ENCODE data around the gene ATG101. TPM values are rescaled to one million over a fixed set of nuclear protein-coding genes. Genes with fewer than 3 reads are reported as not detected.

The ATG101 gene
- total and polyA plus RNA-seq, 2 of the 8 experiments (the other 6 are each of a cell fraction or from before 2014, with no cell fraction given) = 49.8 to 55.9 TPM

DNA sequence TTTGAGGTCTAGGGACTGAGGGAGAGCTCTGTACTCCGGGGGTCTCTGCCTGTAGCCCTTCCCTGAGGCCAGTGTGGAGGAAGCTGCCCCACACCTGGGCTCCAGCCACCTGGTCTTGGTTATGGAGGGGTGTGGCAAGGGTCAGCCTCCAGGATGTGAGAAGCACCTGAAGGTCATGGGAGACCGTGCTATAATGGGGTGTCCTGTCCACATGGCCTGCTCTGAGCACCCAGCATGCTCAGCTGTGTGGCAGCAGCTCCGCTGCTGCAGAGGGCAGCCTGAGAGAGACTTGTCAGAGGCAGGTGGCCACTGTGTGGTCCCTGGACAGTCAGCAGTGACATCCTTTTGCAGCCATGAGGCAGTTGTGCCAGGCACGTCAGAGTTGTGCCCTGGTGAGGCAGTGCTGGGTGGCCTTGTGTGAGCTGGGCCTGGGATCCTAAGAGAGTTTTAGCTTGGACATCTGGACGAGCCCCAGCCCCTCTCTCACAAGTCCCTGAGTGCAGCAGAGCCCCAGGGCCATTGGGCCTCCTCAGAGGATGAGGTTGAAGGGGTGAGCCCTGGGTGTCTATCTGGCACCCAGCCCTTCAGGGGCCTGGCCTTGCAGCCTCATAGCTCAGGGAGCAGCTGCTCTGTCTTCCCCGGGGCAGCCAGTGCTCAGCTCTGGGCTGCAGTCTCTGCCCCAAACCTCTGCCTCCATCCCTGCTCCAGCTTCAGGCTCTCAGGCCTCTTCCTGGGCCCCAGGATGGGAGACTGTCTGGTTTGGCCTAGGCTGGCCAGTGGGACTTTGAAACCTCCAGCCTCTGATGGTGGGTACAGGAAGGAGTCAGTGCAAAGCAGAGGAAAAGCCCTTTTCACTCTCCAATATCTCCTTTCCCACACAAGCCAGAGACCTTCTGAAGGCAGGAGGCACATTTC is 7.4 kb upstream of the ATG101 start:
- H3K79me1 ChIP-seq (ENCODE audit: low read depth, low read length) = no peaks in the 10 kb centered on the region
- no peak overlapping the region for H3K23ac ChIP-seq (ENCODE audit: insufficient read length)
- no peak overlapping the region for H2BK5ac ChIP-seq (ENCODE audit: low read depth, low read length)
- H2BK120ac ChIP-seq (replicated peaks; ENCODE audit: low read depth, low read length) = no peak overlapping the region
- FAIRE-seq (no peak), DNase-seq (ENCODE audit: low read depth in 1 of 2, low spot score in 2 of 2) (no peak)
- no peak overlapping the region for H2BK15ac ChIP-seq (ENCODE audit: low read length)
- ChIA-PET CTCF (ENCODE audit: partially characterized antibody) (interaction anchor here (0.6 to 34.1 kb wide), 11 partner anchors 9 to 157 kb away, joined by 3 to 1022 read pairs (median 7); partner anchors contain the start of genes ATG101 and SMIM41), POLR2A (ENCODE audit: partially characterized antibody) (interaction anchor here (1.0 to 2.3 kb wide), 6 partner anchors 11 to 49 kb away, joined by 3 to 9 read pairs (median 4); partner anchors contain the start of genes NR4A1 and SMIM41)
- no peak overlapping the region for H3K9ac ChIP-seq (replicated peaks in 1 of 4; ENCODE audit: extremely low read depth in 1 of 4, low read depth in 3 of 4, low read length in 3 of 4)
- H4K8ac ChIP-seq (ENCODE audit: extremely low read depth, insufficient read depth, low read length) = peak overlapping the region; percentile 40; the same call in 1 of the 2 replicates
- no peak overlapping the region for H4K5ac ChIP-seq (ENCODE audit: insufficient read length, low read depth, low read length)
- no peak overlapping the region for H3K4me2 ChIP-seq (ENCODE audit: insufficient read depth in 1 of 2, low read depth in 2 of 2, low read length in 2 of 2)
- no peak overlapping the region for H2AK5ac ChIP-seq (ENCODE audit: low read depth, low read length)
- no peak overlapping the region for H2AFZ ChIP-seq (ENCODE audit: low read length)
- peaks cover 0 to 2% (median 0%) of the 10 kb centered on the region in 4 experiments; a peak in 2 of 7 replicates for H3K27me3 ChIP-seq (replicated peaks in 1 of 4; ENCODE audit: control insufficient read depth in 3 of 4, extremely low read depth in 1 of 4, insufficient read depth in 3 of 4, low read length in 3 of 4)
- H3K18ac ChIP-seq (ENCODE audit: extremely low read depth, low read length) = no peak overlapping the region
- no peak overlapping the region for H3K14ac ChIP-seq (ENCODE audit: insufficient read length)
- no peak overlapping the region for H3K4ac ChIP-seq (replicated peaks; ENCODE audit: insufficient read length, low read depth, low read length)
- H4K20me1 ChIP-seq (replicated peaks in 1 of 2; ENCODE audit: control insufficient read depth in 1 of 2, insufficient read depth in 2 of 2, low read length in 2 of 2) = peaks cover 0 to 2% of the 10 kb centered on the region in 2 experiments
- no peaks in the 10 kb centered on the region for H3K9me3 ChIP-seq (ENCODE audit: insufficient read depth in 2 of 2, low read depth in 1 of 2, low read length in 1 of 2)
- H4K91ac ChIP-seq (replicated peaks; ENCODE audit: insufficient read length, low read length) = no peak overlapping the region
- peaks cover 0 to 6% (median 4%) of the 10 kb centered on the region in 4 experiments; a peak in 3 of 8 replicates for H3K36me3 ChIP-seq (ENCODE audit: control insufficient read depth in 2 of 4, insufficient read depth in 4 of 4, low read length in 3 of 4)
- H2BK12ac ChIP-seq (ENCODE audit: low read depth, low read length) = no peak overlapping the region
- H3K79me2 ChIP-seq (ENCODE audit: control insufficient read depth in 1 of 2, insufficient read depth in 2 of 2, low read length in 2 of 2) = no peaks in the 10 kb centered on the region
- no peak overlapping the region for H2BK20ac ChIP-seq (ENCODE audit: low read length)
- no peak overlapping the region for H3K4me3 ChIP-seq (ENCODE audit: extremely low read depth in 1 of 4, insufficient read depth in 2 of 4, low read depth in 3 of 4, low read length in 4 of 4)
- no peak overlapping the region for H3K27ac ChIP-seq (ENCODE audit: low read depth, low read length)
- no peak overlapping the region for H3K56ac ChIP-seq (replicated peaks; ENCODE audit: insufficient read length, low read depth, low read length)
- H3K23me2 ChIP-seq (ENCODE audit: low read depth, low read length) = no peaks in the 10 kb centered on the region
- 85% methylated on average over 5 of the region's 6 CpGs; no CpG with 5 or more reads in 1 of the 2 experiments for WGBS, 2 experiments (ENCODE audit: extremely low coverage in 1 of 2, insufficient coverage in 1 of 2, insufficient read length in 1 of 2, insufficient replicate concordance in 2 of 2, low coverage in 1 of 2, low lambda C conversion rate in 2 of 2, missing lambda C conversion rate in 1 of 2)
- H3K4me1 ChIP-seq (replicated peaks in 1 of 4; ENCODE audit: control insufficient read depth in 3 of 4, insufficient read depth in 4 of 4, low read length in 3 of 4) = no peaks in the 10 kb centered on the region; a peak in 1 of 7 replicates
- TF ChIP-seq TEAD4 (IDR thresholded peaks at IDR 0.05; ENCODE audit: low read depth, low read length) = no peak
- TF ChIP-seq SP2 (IDR thresholded peaks at IDR 0.05; ENCODE audit: low read length) = no peak
- no peak for TF ChIP-seq RAD21 (IDR thresholded peaks at IDR 0.05 in 1 of 2, conservative IDR thresholded peaks at IDR 0.05 in 1 of 2; ENCODE audit: low read depth in 2 of 2, low read length in 2 of 2)
- no peak for TF ChIP-seq CTBP2 (IDR thresholded peaks at IDR 0.05; ENCODE audit: borderline replicate concordance, insufficient read depth, insufficient read length, low read length)
- TF ChIP-seq ASH2L (IDR thresholded peaks at IDR 0.05; ENCODE audit: low read length) = no peak
- no peak for TF ChIP-seq TCF12 (IDR thresholded peaks at IDR 0.05; ENCODE audit: low read depth, low read length)
- no peak for TF ChIP-seq HDAC6 (IDR thresholded peaks at IDR 0.05; ENCODE audit: low read depth, low read length)
- TF ChIP-seq BRCA1 (IDR thresholded peaks at IDR 0.05; ENCODE audit: low read depth, low read length) = no peak
- no peak for TF ChIP-seq EGR1 (IDR thresholded peaks at IDR 0.05; ENCODE audit: borderline replicate concordance, low read depth, low read length)
- TF ChIP-seq, protein P1, sequence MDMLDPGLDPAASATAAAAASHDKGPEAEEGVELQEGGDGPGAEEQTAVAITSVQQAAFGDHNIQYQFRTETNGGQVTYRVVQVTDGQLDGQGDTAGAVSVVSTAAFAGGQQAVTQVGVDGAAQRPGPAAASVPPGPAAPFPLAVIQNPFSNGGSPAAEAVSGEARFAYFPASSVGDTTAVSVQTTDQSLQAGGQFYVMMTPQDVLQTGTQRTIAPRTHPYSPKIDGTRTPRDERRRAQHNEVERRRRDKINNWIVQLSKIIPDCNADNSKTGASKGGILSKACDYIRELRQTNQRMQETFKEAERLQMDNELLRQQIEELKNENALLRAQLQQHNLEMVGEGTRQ (IDR thresholded peaks at IDR 0.05; ENCODE audit: low read length) = no peak

Measured in H1 (cell line).